ENCODE data around the gene GLIPR2. TPM values are rescaled to one million over a fixed set of nuclear protein-coding genes. Genes with fewer than 3 reads are reported as not detected.
"Not testable (repeated sequence)": the region's sequence is repeated elsewhere in the genome, so short reads cannot be mapped to it uniquely, and the experiment has no call there.

Gene GLIPR2
- total RNA-seq, 1 donor from 2014 or later = 38.2 TPM

DNA sequence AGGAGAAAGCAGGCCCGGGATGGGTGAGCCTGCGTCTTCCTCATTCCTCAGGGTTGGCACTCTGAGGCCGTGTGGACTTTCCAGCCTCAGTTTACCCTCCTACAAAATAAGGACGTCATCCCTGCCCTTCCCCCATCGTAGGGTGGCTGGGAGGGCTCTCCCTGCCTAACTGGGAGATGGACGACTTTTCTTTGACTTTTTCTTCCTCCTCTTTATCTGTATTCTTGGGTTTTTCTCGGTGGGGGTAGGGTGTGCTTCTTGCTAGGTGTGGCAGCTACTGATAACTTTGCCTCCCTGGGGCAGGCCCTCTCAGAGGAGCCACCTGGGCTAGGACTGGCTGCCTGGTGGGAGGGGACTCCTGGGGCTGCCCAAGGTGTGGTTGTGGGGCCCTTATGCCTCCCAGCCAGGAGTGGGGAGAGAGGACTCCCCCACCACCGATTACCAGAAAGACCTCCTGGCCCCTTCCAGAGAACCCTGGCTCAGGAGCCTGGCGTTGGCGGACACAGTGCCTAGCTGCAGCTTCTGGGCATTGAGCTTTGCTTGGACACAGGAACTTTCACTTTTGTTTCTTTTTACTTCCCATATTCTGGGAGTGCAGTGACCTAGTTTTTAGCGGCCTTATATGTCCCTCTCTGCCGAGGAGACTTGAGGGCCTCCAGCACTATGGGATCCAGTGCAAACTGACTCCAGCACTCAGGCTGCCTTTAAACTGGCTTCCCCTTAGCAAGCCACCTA, 6.1 kb downstream of the GLIPR2 start:
- DNase-seq (ENCODE audit: extremely low read depth, low read depth, low spot score) = no peak

DNA sequence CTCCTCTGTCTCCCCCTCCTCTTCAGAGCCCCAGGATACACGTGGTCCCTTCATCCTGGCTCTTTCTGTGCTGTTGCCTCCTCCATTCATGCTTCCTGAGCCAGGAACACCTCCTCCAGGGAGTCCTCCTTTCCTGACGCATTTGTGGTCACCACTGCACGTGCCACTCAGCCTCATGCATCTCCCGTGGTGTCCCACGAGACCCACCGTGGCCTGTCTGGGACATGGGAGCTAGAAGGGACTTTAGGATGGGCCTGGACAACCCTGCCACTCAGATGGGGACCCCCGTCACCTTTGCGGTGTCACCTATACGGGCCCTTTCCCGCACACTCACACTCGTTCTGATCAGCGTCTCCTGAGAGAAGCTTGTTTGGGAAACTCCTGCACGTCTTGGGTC, 6.7 kb downstream of the GLIPR2 start:
- no peak for DNase-seq (ENCODE audit: extremely low read depth, low read depth, low spot score)

DNA sequence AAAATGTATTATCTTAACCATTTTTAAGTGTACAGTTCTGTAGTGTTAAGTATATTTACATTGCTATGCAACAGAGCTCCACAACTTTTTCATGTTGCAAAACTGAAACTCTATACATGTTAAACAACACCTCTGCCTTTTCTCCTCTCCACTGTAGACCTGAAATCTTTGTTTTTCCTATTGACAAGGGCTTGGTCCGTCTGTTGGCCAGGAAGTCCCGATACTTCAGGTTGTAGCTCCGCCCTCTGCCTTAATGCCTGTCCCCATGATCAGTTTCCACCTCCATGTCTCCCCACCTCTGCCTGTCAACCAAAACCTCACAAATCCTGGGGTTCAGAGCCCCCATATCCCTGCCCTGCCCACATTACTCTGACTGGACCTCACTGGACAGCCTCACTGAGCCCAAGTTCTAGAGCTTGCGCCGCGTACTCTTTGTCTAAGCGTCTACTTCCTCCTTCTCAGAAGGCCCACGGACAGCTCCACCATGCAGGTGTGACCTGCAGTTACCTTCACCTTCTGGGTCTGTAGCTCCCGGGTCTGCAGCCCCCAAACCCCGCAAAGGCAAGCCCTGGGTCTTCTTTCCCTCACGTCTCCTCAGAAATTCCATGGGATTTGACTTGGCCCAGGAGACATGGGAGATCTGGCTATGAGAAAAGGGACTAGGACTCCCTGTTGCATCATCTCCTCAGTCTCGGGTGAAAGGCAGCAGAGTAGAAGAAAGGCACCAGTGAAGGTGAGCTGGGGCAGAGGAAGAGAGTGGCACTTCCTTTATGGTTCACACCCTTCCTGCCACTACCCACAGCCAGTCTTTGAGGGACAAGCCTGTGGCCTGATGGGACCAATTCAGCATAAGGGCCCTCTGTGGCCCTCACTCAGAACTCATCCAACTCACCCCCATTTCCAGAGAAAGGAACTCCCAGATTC, 8.0 kb downstream of the GLIPR2 start:
- DNase-seq (ENCODE audit: extremely low read depth, low read depth, low spot score) = no peak

DNA sequence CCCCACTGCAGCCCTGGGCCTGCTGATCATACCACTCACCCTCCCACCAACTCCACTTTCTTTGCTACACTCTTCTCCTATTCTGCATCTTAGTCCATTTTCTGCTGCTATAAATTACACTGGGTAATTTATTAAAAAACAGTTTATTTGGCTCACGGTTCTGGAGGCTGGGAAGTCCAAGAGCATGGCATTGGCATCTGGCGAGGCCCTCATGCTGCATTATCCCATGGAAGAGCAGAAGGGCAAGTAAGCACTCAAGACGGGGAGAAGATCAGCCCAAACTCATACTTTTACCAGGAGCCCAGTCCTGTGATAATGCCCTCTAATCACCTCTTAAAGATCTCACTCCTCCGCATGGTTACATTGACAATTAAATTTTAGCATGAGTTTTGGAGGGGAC, 9.4 kb downstream of the GLIPR2 start:
- no peak for DNase-seq (ENCODE audit: extremely low read depth, low read depth, low spot score)

DNA sequence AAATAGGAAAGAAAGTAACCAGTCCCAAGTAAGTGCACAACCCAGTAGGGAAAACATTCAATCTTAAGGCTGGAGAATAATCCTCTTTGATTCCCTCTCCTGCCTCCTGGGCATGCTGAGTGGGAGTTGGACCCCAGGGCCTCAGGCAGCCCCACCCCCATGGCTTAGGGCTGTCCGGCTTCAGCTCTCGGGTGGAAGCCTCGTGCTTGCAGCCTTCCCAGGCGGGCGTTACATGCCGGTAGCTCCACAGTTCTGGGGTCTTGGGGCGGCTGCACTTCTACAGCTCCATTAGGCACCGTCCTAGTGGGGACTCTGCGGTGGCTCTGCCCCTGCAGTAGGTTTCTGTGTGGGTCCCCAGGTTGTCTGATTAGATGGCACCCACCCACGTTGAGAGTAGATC, 10.1 kb downstream of the GLIPR2 start:
- no peak for DNase-seq (ENCODE audit: extremely low read depth, low read depth, low spot score)

DNA sequence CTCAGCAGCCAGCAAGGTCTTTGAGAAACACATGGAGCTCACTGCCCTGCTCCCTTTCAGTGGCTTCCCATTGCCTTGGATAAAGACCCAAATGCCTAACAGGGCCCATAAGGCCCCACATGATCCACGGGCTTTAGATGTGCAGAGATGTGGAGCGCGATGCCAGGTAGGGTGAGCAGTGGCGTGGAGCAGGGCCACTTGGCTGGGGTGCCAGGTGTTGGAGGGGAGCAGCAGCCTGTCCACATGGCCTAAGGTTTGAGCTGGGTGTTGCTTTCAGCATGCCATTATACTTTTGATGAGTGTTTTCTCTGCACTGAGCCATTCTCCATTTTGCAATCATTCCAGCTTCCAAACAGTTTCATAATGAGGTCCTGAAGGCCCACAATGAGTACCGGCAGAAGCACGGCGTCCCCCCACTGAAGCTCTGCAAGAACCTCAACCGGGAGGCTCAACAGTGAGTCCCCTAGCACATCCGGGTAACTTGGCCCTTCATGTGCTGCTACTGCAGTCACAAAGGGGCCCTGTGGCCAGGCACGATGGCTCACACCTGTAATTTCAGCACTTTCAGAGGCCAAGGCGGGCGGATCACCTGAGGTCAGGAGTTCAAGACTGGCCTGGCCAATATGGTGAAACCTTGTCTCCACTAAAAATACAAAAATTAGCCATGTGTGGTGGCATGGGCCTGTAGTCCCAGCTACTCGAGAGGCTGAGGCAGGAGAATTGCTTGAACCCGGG, 11.1 kb downstream of the GLIPR2 start:
- no peak for DNase-seq (ENCODE audit: extremely low read depth, low read depth, low spot score)

DNA sequence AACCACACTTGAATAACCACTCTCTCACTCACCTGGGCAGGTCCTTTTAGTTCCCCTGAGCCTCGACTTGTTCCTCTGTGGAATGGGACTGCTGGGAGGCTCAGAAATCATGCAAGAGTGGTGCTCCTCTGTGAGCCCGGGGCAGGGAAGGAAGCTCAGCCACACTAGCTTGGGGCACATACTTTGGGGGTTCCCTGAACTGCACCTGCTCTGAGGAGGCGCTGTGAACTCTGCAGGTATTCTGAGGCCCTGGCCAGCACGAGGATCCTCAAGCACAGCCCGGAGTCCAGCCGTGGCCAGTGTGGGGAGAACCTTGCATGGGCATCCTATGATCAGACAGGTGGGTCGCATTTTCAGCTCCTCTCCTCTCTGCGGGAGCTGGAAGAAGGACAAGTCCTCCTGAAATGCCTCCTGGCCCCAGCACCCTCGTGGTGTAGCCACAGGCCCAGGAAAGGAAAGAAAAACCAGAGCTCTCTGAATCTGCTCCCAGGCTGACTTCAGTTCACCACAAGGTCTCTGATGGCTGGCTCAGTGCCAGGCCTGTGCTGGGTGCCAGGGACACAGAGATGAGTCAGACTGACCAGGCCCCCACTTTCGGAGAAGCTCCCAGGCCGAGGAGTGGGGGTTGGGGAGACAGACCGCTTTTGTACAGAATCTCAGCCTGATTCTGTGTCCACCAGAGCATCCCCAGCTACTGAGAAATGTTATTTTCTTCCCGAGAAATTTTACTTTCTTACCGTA, 11.9 kb downstream of the GLIPR2 start:
- peak; percentile 67 for DNase-seq (ENCODE audit: extremely low read depth, low read depth, low spot score)

DNA sequence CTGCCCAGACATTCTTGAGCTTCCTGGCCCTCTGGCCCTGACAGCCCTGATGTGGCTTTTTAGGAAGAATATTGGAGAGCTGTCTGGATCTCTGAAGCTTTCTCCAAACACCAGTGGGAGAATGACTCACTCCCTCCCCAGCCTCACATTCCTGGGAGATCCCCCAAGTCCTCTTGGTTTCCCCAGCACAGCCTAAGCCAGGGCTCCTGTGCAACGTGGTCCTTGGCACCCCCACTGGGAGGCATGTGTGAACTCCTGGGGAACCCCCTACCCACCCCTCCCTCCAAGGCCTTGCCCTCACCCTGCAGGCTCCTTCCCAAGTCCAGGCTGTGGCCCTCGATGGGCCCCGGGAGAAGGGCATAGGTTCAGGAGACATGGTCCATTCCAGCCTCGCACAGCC, 12.7 kb downstream of the GLIPR2 start:
- no peak for DNase-seq (ENCODE audit: extremely low read depth, low read depth, low spot score)

DNA sequence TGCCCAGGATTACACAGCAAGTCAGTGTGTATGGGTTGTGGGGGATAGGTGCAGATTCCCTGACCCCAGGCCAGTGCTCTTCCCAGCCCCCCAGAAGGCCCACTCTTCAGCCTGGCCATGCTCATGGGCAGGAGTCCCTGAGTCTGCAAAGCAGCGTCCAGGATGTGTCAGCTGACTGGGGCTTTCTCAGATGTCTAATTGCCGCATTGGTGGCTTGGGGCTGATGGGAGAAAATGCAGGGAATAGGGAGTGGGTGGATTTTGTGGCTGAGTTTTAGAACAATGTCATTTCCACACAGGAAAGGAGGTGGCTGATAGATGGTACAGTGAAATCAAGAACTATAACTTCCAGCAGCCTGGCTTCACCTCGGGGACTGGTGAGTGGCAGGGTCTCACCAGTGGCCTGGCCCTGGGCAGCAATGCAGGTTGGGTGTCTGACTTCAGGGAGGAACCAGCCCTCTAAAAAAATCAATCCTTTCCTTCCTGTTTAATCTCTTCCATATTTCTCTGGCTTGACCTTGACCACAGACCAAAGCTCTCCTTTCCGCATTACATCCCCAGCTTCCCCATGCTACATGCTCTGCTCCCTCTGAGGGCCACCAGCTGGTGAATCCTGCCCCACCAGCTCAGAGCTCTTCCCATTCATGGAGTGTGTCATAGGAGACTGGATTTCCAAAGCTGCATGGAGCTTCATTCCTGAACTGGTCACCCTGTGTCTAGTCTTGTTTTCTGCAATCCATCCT, 14.2 kb downstream of the GLIPR2 start:
- DNase-seq (ENCODE audit: extremely low read depth, low read depth, low spot score) = no peak

DNA sequence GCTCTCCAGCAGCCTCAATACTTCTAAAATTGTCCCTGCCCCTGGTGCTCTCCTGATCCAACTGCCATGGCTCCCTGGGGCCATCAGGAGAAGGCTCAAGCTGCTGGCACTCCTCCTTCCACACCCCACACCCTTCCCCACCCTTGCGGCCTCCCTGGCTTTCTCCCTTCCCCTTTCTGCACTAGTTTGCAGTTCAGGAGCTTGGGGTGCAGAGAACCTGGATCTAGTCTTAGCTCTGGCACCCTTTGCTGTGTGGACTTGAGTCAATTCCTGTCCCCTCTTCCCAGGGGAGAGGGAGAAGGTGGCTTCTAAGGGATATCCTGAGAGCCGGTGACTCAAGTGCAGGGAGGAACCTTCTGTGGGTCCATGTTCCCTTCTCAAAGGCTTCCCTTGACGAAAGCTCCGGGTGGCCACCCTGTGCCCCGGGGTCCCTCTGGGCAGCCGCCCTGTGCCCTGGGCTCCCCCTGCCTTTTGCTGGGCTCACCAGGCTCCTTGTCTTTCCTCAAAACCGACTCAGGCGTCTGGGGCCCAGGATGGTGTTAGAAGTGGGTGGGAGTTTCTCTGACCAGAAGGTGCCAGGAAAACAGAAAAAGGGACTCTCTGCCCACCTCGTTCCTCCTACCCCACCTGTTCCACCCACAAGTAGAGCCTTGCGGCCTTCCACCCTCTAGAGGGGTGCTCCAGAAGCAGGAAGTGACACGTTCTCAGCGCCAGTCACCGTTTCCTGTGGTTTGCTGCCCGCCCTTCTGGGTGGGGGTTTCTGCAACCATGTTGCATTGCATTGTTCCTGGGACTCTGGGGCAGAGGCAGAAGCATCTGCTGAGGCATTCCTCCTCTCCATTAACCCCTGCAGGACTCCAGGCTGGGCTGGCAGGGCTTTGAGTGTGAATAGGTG, 15.0 kb downstream of the GLIPR2 start:
- DNase-seq (ENCODE audit: extremely low read depth, low read depth, low spot score) = no peak

DNA sequence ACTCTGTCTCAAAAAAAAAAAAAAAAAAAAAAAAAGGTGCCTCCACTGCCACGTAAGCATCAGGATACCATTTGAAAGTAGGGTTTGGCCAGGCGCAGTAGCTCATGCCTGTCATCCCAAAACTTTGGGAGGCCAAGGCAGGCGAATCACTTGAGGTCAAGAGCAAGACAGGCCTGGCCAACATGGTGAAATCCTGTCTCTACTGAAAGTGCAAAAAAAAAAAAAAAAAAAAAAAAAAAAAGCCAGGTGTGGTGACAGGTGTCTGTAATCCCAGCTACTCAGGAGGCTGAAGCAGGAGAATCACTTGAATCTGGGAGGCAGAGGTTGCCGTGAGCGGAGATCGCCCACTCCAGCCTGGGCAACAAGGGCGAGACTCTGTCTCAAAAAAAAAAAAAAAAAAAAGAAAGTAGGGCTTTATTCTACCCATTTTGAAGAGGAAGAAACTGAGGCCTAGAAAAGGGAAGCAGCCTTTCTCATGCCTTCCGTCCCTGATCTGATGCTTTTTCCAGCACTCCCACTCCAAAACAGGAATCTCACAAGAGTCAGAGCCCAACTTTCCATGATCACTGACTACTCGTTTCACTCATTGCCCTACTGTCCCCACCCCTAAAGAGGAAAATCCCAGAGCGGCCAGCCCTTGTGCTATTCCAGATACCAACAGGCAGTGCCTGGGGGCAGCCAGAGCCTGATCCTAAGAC, 16.4 kb downstream of the GLIPR2 start:
- DNase-seq (ENCODE audit: extremely low read depth, low read depth, low spot score) = no peak

DNA sequence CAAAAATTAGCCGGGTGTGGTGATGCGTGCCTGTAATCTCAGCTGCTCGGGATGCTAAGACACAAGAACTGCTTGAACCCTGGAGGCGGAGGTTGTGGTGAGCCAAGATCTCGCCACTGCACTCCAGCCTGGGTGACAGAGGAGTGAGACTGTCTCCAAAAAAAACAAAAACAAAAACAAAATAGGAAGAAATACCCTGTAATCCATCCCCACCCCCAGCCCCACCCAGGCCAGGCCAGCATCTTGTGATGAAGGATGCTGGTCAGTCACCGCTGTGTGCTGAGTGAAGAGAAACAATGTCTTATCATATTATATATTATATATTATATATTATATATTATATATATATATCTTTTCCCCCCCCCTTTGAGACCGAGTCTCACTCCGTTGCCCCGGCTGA, 17.2 kb downstream of the GLIPR2 start:
- no peak for DNase-seq (ENCODE audit: extremely low read depth, low read depth, low spot score)

DNA sequence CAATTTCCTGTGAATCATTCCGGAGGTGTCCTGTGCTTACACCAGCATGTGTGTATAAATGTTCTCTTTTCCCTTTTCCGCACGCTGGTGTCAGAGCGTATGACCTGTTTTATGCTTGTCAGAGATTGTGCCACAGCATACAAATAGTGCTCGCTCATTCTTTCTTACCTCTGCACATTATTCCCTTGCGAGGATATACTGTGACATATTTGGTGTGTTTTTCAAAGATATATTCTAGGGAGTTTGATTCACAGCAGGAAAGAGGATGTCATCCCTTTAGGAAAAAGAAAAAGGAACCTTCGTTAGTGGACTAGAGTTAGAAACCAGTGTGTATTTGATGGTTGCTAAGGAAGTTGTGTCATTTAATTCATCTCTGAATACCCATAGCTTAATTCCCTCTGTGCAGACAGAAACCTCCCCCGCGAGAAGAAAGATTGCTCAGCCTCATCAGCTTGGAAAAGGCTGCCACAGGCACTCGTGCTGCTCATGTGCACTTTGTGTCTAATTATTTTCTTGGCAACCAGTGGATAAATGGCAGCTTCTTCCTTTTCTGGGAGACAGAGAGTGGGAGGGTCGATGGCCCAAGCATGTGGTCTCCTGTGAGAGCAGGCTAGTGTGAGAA, 17.9 kb downstream of the GLIPR2 start:
- DNase-seq (ENCODE audit: extremely low read depth, low read depth, low spot score) = peak; percentile 64

DNA sequence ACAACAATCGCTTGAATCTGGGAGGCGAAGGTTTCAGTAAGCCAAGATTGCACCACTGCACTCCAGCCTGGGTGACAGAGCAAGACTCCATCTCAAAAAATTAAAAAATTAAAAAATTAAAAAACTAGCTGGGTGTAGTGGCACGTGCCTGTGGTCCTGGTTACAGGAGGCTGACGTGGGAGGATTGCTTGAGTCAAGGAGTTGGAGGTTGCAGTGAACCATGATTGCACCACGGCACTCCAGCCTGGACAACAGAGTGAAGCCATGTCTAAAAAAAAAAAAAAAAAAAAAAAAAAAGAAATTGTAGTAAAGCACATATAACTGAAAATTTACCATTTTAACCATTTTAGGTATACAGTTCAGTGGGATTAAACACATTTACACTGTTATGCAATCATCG, 19.6 kb downstream of the GLIPR2 start:
- DNase-seq (ENCODE audit: extremely low read depth, low read depth, low spot score) = no peak

DNA sequence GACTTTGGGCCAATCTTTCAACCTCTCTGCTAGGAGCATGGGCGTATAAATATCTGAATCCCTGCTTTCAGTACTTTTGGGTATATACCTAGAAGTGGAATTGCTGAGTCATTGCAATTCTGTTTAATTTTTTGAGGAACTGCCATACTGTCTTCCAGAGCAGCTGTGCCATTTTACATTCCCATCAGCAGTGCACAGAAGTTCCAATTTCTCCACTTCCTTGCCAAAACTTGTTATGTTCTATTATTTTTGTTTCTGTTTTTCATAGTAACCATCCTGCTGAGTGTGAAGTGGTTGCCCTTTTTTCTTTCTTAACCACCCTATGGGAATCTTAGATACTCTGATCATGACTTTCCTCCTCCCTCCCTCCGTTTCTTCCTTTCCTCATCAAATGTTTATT, 21.6 kb downstream of the GLIPR2 start:
- DNase-seq (ENCODE audit: extremely low read depth, low read depth, low spot score) = no peak

DNA sequence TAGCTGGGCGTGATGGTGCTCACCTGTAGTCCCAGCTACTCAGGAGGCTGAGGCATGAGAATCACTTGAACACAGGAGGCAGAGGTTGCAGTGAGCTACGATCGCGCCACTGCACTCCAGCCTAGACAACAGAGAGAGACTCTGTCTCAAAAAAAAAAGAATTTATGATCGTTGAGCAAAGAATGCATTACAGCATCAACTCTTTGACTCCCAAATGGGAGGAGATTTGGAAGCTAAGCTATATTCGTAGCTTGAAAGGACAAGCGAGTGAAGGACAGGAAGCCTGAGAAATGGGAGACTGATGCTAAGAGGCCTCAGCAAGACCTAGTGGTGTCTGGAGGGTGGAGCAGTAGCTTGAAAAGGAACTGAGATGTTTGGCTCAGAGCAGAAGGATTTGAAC, 22.4 kb downstream of the GLIPR2 start:
- no peak for DNase-seq (ENCODE audit: extremely low read depth, low read depth, low spot score)

DNA sequence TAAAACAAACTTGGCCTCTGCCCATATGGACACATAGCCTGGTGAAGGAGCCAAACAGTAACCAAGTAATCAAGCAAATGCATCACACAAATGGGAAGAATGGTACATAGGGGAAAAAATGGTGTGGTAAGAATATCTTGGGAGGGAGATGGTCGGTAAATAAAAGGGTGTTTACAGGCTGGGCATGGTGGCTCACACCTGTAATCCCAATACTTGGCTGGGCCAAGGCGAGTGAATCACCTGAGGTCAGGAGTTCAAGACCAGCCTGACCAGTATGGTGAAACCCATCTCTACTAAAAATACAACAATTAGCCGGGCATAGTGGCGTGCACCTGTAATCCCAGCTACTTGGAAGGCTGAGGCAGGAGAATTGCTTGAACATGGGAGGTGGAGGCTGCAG, 23.0 kb downstream of the GLIPR2 start:
- not testable (repeated sequence) for DNase-seq (ENCODE audit: extremely low read depth, low read depth, low spot score)

DNA sequence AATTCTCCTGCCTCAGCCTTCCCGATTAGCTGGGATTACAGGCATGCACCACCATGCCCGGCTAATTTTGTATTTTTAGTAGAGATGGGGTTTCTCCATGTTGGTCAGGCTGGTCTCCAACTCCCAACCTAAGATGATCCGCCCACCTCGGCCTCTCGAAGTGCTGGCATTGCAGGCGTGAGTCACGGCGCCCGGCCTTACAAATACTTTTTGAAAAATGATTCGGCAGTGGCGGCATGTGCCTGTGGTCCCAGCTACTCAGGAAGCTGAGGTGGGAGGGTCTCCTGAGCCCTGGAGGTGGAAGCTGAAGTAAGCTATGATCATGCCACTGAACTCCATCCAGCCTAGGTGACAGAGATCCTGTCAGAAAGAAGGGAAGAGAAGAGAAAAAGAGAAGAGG, 23.6 kb downstream of the GLIPR2 start:
- not testable (repeated sequence) for DNase-seq (ENCODE audit: extremely low read depth, low read depth, low spot score)
